CD8-positive, alpha-beta memory T cell (primary cell): ENCODE results near the gene CELF2. TPM values are rescaled to one million over a fixed set of nuclear protein-coding genes. Genes with fewer than 3 reads are reported as not detected.

ENCODE experiments used
- CTCF ChIA-PET: fragments of 350-600 bp; sonication (Branson Sonifier 250); formaldehyde crosslinking; loops from one replicate; lab custom pipeline; 2021; ENCODE audit warnings: antibody characterized with exemption; lab: Charles Lee
- POLR2A ChIA-PET: fragments of 350-600 bp; sonication (Branson Sonifier 250); formaldehyde crosslinking; loops from one replicate; lab custom pipeline; 2021; ENCODE audit warnings: antibody characterized with exemption; lab: Charles Lee
- DNase-seq, 5 donors: peaks; one replicate each; pipeline versions ENCODE4 v3.0.0 to v3.0.0-alpha.2; 2020 to 2022; ENCODE audit warnings: mixed read lengths in 1 of 5
- H3K27ac ChIP-seq: one replicate; pipeline ENCODE4 v1.7.0; 2013; ENCODE audit warnings: low read depth, mild to moderate bottlenecking, low read length, moderate library complexity
- H3K27me3 ChIP-seq: 2 replicates; pipeline ENCODE4 v1.7.0; 2013; ENCODE audit warnings: low read length, mild to moderate bottlenecking; ENCODE audit not compliant: insufficient read depth, poor library complexity, severe bottlenecking
- H3K36me3 ChIP-seq: 2 replicates; pipeline ENCODE4 v1.7.0; 2013; ENCODE audit warnings: mild to moderate bottlenecking, low read length, moderate library complexity; ENCODE audit not compliant: insufficient read depth
- H3K4me1 ChIP-seq: 2 replicates; pipeline ENCODE4 v1.7.0; 2013; ENCODE audit warnings: mild to moderate bottlenecking, low read length, moderate library complexity; ENCODE audit not compliant: insufficient read depth
- H3K4me3 ChIP-seq: 2 replicates; pipeline ENCODE4 v1.7.0; 2013; ENCODE audit warnings: mild to moderate bottlenecking, low read length
- H3K9me3 ChIP-seq: 2 replicates; pipeline ENCODE4 v1.7.0; 2013; ENCODE audit warnings: mild to moderate bottlenecking, low read length
- H3K27ac Mint-ChIP-seq, 8 donors: one replicate each; pipeline ENCODE4 v1.8.0; 2020 to 2021; ENCODE audit warnings: mixed read lengths in 8 of 8, mild to moderate bottlenecking in 6 of 8, inconsistent platforms in 3 of 8, moderate library complexity in 3 of 8
- H3K27me3 Mint-ChIP-seq, 2 donors: one replicate each; pipeline ENCODE4 v1.8.0; 2020 to 2021; ENCODE audit warnings: mixed read lengths in 2 of 2, mild to moderate bottlenecking in 1 of 2, moderate library complexity in 1 of 2
- H3K36me3 Mint-ChIP-seq, 3 donors: one replicate each; pipeline ENCODE4 v1.8.0; 2020 to 2021; ENCODE audit warnings: mixed read lengths in 3 of 3, inconsistent platforms in 1 of 3, mild to moderate bottlenecking in 1 of 3
- H3K4me1 Mint-ChIP-seq, 3 donors: one replicate each; pipeline ENCODE4 v1.8.0; 2020 to 2021; ENCODE audit warnings: mixed read lengths in 3 of 3, inconsistent platforms in 1 of 3, mild to moderate bottlenecking in 1 of 3
- H3K4me3 Mint-ChIP-seq, 7 donors: one replicate each; pipeline ENCODE4 v1.8.0; 2020 to 2021; ENCODE audit warnings: mixed read lengths in 7 of 7, mild to moderate bottlenecking in 6 of 7, moderate library complexity in 4 of 7, inconsistent platforms in 2 of 7
- H3K9me3 Mint-ChIP-seq, 5 donors: one replicate each; pipeline ENCODE4 v1.8.0; 2020 to 2022; ENCODE audit warnings: mixed read lengths in 5 of 5, mild to moderate bottlenecking in 3 of 5, moderate library complexity in 2 of 5, inconsistent platforms in 1 of 5
- polyA plus RNA-seq: library from polyadenylated mRNA; unstranded; fragments of 300-500 nt; fragmentation: Illumina TruSeq; gene quantifications from one replicate; pipeline ENCODE4 v1.2.3, GENCODE V29; 2021
- total RNA-seq, 2 experiments: library from RNA; stranded (reverse); gene quantifications; one replicate each; pipeline ENCODE4 v1.2.3, GENCODE V29; 2021

CELF2 gene
- total and polyA plus RNA-seq, 3 experiments from 2014 or later, result 154 to 166 (median 155) TPM

GRCh38 chr10:11158080-11158479 lies 140.4 kb downstream of the CELF2 start:
- Histone ChIP-seq H3K9me3 (no peaks in the 10 kb centered on the region), H3K4me3 (no peak overlapping the region), H3K27me3 (no peaks in the 10 kb centered on the region), H3K4me1 (peaks cover 98% of the 10 kb centered on the region), H3K36me3 (no peaks in the 10 kb centered on the region), H3K27ac (no peak overlapping the region)
- H3K27ac Mint-ChIP-seq, result peak overlapping the region; percentile 1 to 98 (median 78)
- H3K4me1 Mint-ChIP-seq, result peaks cover 85 to 97% (median 96%) of the 10 kb centered on the region in 3 donors
- H3K4me3 Mint-ChIP-seq, result peak overlapping the region in 1 of 7 donors; percentile 39
- H3K9me3 Mint-ChIP-seq, result no peaks in the 10 kb centered on the region
- ChIA-PET POLR2A (interaction anchor here (2.5 kb wide), 1 partner anchor 9 kb away, joined by 21 read pairs; no protein-coding TSS in a partner anchor), CTCF (interaction anchor here (2.4 kb wide), 2 partner anchors 9 to 13 kb away, joined by 12 to 20 read pairs; no protein-coding TSS in a partner anchor)
- H3K27me3 Mint-ChIP-seq, result no peaks in the 10 kb centered on the region
- DNase-seq, result no peak
- H3K36me3 Mint-ChIP-seq, result peaks cover 0 to 4% (median 0%) of the 10 kb centered on the region in 3 donors

- Mint-ChIP-seq H3K27me3 (no peaks in the 10 kb centered on the region), H3K9me3 (no peaks in the 10 kb centered on the region), H3K36me3 (peaks cover 0 to 3% (median 0%) of the 10 kb centered on the region in 3 donors), H3K4me1 (peaks cover 86 to 97% (median 96%) of the 10 kb centered on the region in 3 donors), H3K4me3 (peak overlapping the region in 2 of 7 donors; percentile 4 to 23), H3K27ac (peak overlapping the region in 6 of 8 donors; percentile 31 to 74 (median 44))
- CTCF ChIA-PET, result interaction anchor here (0.7 to 2.4 kb wide), 4 partner anchors 10 to 46 kb away, joined by 3 to 20 read pairs (median 8); no protein-coding TSS in a partner anchor
- no peak for DNase-seq
- H3K36me3 ChIP-seq, result no peaks in the 10 kb centered on the region
- no peaks in the 10 kb centered on the region for H3K27me3 ChIP-seq
- no peaks in the 10 kb centered on the region for H3K9me3 ChIP-seq
- no peak overlapping the region for H3K4me3 ChIP-seq
- POLR2A ChIA-PET, result interaction anchor here (0.6 to 2.5 kb wide), 4 partner anchors 8 to 122 kb away, joined by 3 to 21 read pairs (median 4); no protein-coding TSS in a partner anchor
- H3K27ac ChIP-seq, result no peak overlapping the region
- H3K4me1 ChIP-seq, result peaks cover 91% of the 10 kb centered on the region
These were observed 142.0 kb downstream of the CELF2 start for GRCh38 chr10:11159543-11160215.

- Histone ChIP-seq H3K4me3 (peak overlapping the region; percentile 9), H3K27ac (no peak overlapping the region), H3K27me3 (no peaks in the 10 kb centered on the region), H3K9me3 (no peaks in the 10 kb centered on the region), H3K36me3 (no peaks in the 10 kb centered on the region), H3K4me1 (peaks cover 79% of the 10 kb centered on the region)
- Mint-ChIP-seq H3K36me3 (peaks cover 0 to 8% (median 3%) of the 10 kb centered on the region in 3 donors), H3K9me3 (no peaks in the 10 kb centered on the region), H3K27me3 (peaks cover 0 to 2% of the 10 kb centered on the region in 2 donors), H3K4me1 (peaks cover 78 to 85% (median 84%) of the 10 kb centered on the region in 3 donors), H3K4me3 (peak overlapping the region in 3 of 7 donors; percentile 51 to 100 (median 68)), H3K27ac (peak overlapping the region in 7 of 8 donors; percentile 89 to 100 (median 99))
- ChIA-PET CTCF (interaction anchor here (1.2 to 1.7 kb wide), 4 partner anchors 11 to 47 kb away, joined by 4 to 10 read pairs (median 4); no protein-coding TSS in a partner anchor), POLR2A (interaction anchor here (1.5 to 1.6 kb wide), 2 partner anchors 9 to 11 kb away, joined by 5 to 13 read pairs; no protein-coding TSS in a partner anchor)
- DNase-seq, result no peak
These were observed 143.4 kb downstream of the CELF2 start for GRCh38 chr10:11161096-11161495.

GRCh38 chr10:11161910-11162309 lies 144.2 kb downstream of the CELF2 start:
- H3K4me1 ChIP-seq, result peaks cover 71% of the 10 kb centered on the region
- Mint-ChIP-seq H3K36me3 (peaks cover 0 to 16% (median 7%) of the 10 kb centered on the region in 3 donors), H3K9me3 (no peaks in the 10 kb centered on the region), H3K27me3 (peaks cover 0 to 2% of the 10 kb centered on the region in 2 donors), H3K27ac (peak overlapping the region in 7 of 8 donors; percentile 90 to 100 (median 99)), H3K4me1 (peaks cover 71 to 77% (median 76%) of the 10 kb centered on the region in 3 donors), H3K4me3 (peak overlapping the region in 4 of 7 donors; percentile 46 to 100 (median 60))
- POLR2A ChIA-PET, result interaction anchor here (1.6 to 6.3 kb wide), 2 partner anchors 12 to 16 kb away, joined by 13 to 121 read pairs; no protein-coding TSS in a partner anchor
- peak overlapping the region; percentile 9 for H3K4me3 ChIP-seq
- H3K27ac ChIP-seq, result no peak overlapping the region
- H3K36me3 ChIP-seq, result no peaks in the 10 kb centered on the region
- no peaks in the 10 kb centered on the region for H3K9me3 ChIP-seq
- DNase-seq, result no peak
- H3K27me3 ChIP-seq, result no peaks in the 10 kb centered on the region
- CTCF ChIA-PET, result interaction anchor here (1.2 to 1.4 kb wide), 3 partner anchors 11 to 16 kb away, joined by 4 to 10 read pairs (median 5); no protein-coding TSS in a partner anchor

- Mint-ChIP-seq H3K27ac (peak overlapping the region in 7 of 8 donors; percentile 90 to 100 (median 99)), H3K27me3 (peaks cover 0 to 2% of the 10 kb centered on the region in 2 donors), H3K36me3 (peaks cover 6 to 17% (median 14%) of the 10 kb centered on the region in 3 donors), H3K4me1 (peaks cover 63 to 72% (median 66%) of the 10 kb centered on the region in 3 donors), H3K9me3 (no peaks in the 10 kb centered on the region), H3K4me3 (peak overlapping the region in 2 of 7 donors; percentile 99 to 100)
- ChIA-PET CTCF (interaction anchor here (0.9 to 13.1 kb wide), 10 partner anchors 10 to 115 kb away, joined by 3 to 288 read pairs (median 4); no protein-coding TSS in a partner anchor), POLR2A (interaction anchor here (0.5 to 6.3 kb wide), 7 partner anchors 11 to 65 kb away, joined by 3 to 155 read pairs (median 5); no protein-coding TSS in a partner anchor)
- peak overlapping the region; percentile 92 for H3K27ac ChIP-seq
- DNase-seq, result peak; percentile 71 to 94 (median 91)
- H3K9me3 ChIP-seq, result no peaks in the 10 kb centered on the region
- H3K4me1 ChIP-seq, result peaks cover 60% of the 10 kb centered on the region
- peak overlapping the region; percentile 72 for H3K4me3 ChIP-seq
- no peaks in the 10 kb centered on the region for H3K36me3 ChIP-seq
- no peaks in the 10 kb centered on the region for H3K27me3 ChIP-seq
These were observed 145.3 kb downstream of the CELF2 start for GRCh38 chr10:11162828-11163599.

- H3K9me3 Mint-ChIP-seq, result no peaks in the 10 kb centered on the region
- POLR2A ChIA-PET, result interaction anchor here (0.8 to 6.3 kb wide), 6 partner anchors 12 to 64 kb away, joined by 3 to 155 read pairs (median 60); no protein-coding TSS in a partner anchor
- Histone ChIP-seq H3K27ac (peak overlapping the region; percentile 92), H3K9me3 (no peaks in the 10 kb centered on the region), H3K4me1 (peaks cover 59% of the 10 kb centered on the region), H3K27me3 (no peaks in the 10 kb centered on the region), H3K4me3 (peak overlapping the region; percentile 72), H3K36me3 (no peaks in the 10 kb centered on the region)
- peaks cover 8 to 17% (median 14%) of the 10 kb centered on the region in 3 donors for H3K36me3 Mint-ChIP-seq
- CTCF ChIA-PET, result interaction anchor here (0.7 to 13.1 kb wide), 13 partner anchors 9 to 114 kb away, joined by 3 to 288 read pairs (median 4); no protein-coding TSS in a partner anchor
- peak in 1 of 5 donors; percentile 49 for DNase-seq
- peaks cover 57 to 62% (median 59%) of the 10 kb centered on the region in 3 donors for H3K4me1 Mint-ChIP-seq
- peak overlapping the region in 7 of 8 donors; percentile 90 to 100 (median 99) for H3K27ac Mint-ChIP-seq
- H3K4me3 Mint-ChIP-seq, result peak overlapping the region in 2 of 7 donors; percentile 99 to 100
- H3K27me3 Mint-ChIP-seq, result peaks cover 0 to 2% of the 10 kb centered on the region in 2 donors
These were observed 146.3 kb downstream of the CELF2 start for GRCh38 chr10:11163780-11164550.
